ENCODE measurements around the gene RPS21. TPM values are rescaled to one million over a fixed set of nuclear protein-coding genes. Genes with fewer than 3 reads are reported as not detected.

RPS21 gene
- 1,000 to 10,000 TPM; 1,359 to 1,579 TPM for total RNA-seq

GRCh38 chr20:62386383-62387218 lies at the start of gene RPS21:
RPS21 (plus strand) TSS chr20:62387103; CDS start chr20:62387339, 236 bp downstream.
- Histone ChIP-seq H3K9ac (ENCODE audit: low read depth in 2 of 2, low read length in 2 of 2) (peak within 1 kb of the TSS; percentile 95 to 99), H3K4me1 (peaks cover 9% of the 10 kb centered on the region), H3K4me3 (peak within 1 kb of the TSS; percentile 81), H3K9me3 (no peaks in the 10 kb centered on the region), H3K27ac (peak within 1 kb of the TSS; percentile 78), H3K27me3 (no peaks in the 10 kb centered on the region), H3K36me3 (no peaks in the 10 kb centered on the region)
- peak; percentile 94 for DNase-seq
- intact Hi-C loops (cut with DNase I): loop anchor here (10.0 kb wide), 1 partner anchor 372 kb away; no protein-coding TSS in a partner anchor
- TF ChIP-seq CTCF (IDR thresholded peaks at IDR 0.05): no peak

DNA sequence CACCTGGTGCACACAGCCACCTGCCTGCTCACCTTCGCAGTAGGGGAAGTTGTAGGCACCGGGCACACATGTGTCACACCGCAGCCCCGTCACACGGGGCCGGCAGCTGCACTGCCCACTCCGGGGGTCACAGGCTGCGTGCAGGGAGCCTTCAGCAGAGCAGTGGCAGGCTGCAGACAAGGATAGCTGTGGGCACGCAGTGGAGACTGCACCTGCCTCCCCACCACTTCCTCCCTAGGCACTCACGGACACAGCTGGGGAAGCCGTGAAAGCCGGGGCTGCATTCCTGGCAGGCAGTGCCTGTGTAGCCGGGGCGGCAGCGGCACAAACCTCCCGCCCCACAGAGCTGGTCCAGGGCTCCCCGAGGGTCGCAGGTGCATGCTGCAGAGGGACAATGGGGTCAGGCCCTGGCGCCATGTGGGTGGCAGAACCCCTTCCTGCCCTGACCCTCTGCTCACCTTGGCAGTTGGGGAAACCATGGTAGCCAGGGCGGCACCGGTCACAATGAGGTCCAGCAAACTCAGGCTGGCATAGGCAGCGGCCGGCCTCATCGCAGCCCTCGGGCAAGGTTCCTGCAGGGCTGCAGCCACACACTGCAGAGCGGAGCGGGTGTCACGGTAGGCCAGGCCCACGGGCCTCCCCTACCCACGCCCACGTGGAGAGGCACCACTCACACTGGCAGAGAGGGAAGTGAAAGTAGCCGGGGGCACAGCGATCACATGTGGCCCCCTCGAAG lies 49.2 kb upstream of the RPS21 start:
- DNase-seq: no peak
- H3K36me3 ChIP-seq: no peaks in the 10 kb centered on the region

DNA sequence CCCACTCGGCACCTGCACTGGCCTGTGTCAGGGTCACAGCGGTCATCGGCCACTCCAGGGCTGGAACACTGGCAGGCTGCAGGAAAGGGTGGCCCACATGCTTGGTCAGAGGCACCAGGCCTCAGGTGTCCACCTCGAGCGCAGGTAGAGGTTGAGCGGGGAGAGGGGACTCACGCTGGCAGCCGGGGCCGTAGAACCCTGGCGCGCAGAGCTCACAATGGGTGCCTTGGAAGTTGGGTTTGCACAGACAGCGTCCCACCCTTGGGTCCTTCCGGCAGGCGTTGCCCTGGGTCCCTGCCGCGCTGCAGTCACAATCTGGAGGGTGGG lies 48.6 kb upstream of the RPS21 start:
- H3K9ac ChIP-seq (ENCODE audit: low read depth in 2 of 2, low read length in 2 of 2): no peak overlapping the region
- H3K9me3 ChIP-seq: no peaks in the 10 kb centered on the region
- DNase-seq: no peak
- no peaks in the 10 kb centered on the region for H3K4me1 ChIP-seq
- intact Hi-C loops (cut with DNase I): no loop called here
- H3K4me3 ChIP-seq: no peak overlapping the region
- no peak overlapping the region for H3K27ac ChIP-seq
- no peaks in the 10 kb centered on the region for H3K27me3 ChIP-seq
- no peak for TF ChIP-seq CTCF (IDR thresholded peaks at IDR 0.05)
- no peaks in the 10 kb centered on the region for H3K36me3 ChIP-seq

More for the DNA sequence above, 49.2 kb upstream of the RPS21 start:
- intact Hi-C loops (cut with DNase I): no loop called here
- Histone ChIP-seq H3K4me3 (no peak overlapping the region), H3K9me3 (no peaks in the 10 kb centered on the region), H3K27me3 (no peaks in the 10 kb centered on the region), H3K9ac (ENCODE audit: low read depth in 2 of 2, low read length in 2 of 2) (peak overlapping the region in 1 of 2 donors; percentile 12), H3K4me1 (no peaks in the 10 kb centered on the region), H3K27ac (no peak overlapping the region)
- no peak for TF ChIP-seq CTCF (IDR thresholded peaks at IDR 0.05)

GRCh38 chr20:62339647-62340062 lies 47.2 kb upstream of the RPS21 start:
- H3K4me3 ChIP-seq: no peak overlapping the region
- DNase-seq: no peak
- H3K9ac ChIP-seq (ENCODE audit: low read depth in 2 of 2, low read length in 2 of 2): no peak overlapping the region
- no peak for TF ChIP-seq CTCF (IDR thresholded peaks at IDR 0.05)
- no peaks in the 10 kb centered on the region for H3K36me3 ChIP-seq
- no peak overlapping the region for H3K27ac ChIP-seq
- intact Hi-C loops (cut with DNase I): no loop called here
- H3K9me3 ChIP-seq: no peaks in the 10 kb centered on the region
- H3K27me3 ChIP-seq: no peaks in the 10 kb centered on the region
- H3K4me1 ChIP-seq: no peaks in the 10 kb centered on the region

DNA sequence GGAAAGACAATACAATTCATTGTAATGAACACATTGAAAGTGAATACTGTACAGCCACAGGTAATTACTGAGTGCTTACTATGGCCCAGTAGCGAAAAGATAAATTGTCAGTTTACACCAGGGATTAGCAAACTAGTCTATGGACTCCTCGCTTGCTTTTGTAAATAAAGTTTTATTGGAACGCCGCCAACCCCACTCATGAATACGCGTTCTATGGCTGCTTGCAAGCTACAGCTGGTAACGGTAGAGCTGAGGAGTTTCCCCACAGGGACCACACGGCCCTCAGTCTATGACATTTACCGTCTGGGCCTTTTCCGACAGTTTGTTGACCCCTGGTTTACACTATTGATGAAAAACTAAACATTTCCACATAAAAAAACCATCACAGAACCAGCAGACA lies 44.0 kb upstream of the RPS21 start:
- Histone ChIP-seq H3K9ac (ENCODE audit: low read depth in 2 of 2, low read length in 2 of 2) (no peak overlapping the region), H3K9me3 (no peaks in the 10 kb centered on the region), H3K27ac (no peak overlapping the region), H3K4me1 (no peaks in the 10 kb centered on the region), H3K36me3 (no peaks in the 10 kb centered on the region), H3K4me3 (no peak overlapping the region), H3K27me3 (no peaks in the 10 kb centered on the region)
- no peak for TF ChIP-seq CTCF (IDR thresholded peaks at IDR 0.05)
- intact Hi-C loops (cut with DNase I): no loop called here
- no peak for DNase-seq
